Activated CD8-positive, alpha-beta memory T cell treated with anti-CD3 and anti-CD28 coated beads, Interleukin-2, amount 50 U/mL, for 4 hours (primary cell): Measurements from ENCODE around the gene NT5DC2.

Source experiments
- DNase-seq: peaks from one replicate; pipeline ENCODE4 v3.0.0-alpha.2; 2020

NT5DC2 gene

DNA sequence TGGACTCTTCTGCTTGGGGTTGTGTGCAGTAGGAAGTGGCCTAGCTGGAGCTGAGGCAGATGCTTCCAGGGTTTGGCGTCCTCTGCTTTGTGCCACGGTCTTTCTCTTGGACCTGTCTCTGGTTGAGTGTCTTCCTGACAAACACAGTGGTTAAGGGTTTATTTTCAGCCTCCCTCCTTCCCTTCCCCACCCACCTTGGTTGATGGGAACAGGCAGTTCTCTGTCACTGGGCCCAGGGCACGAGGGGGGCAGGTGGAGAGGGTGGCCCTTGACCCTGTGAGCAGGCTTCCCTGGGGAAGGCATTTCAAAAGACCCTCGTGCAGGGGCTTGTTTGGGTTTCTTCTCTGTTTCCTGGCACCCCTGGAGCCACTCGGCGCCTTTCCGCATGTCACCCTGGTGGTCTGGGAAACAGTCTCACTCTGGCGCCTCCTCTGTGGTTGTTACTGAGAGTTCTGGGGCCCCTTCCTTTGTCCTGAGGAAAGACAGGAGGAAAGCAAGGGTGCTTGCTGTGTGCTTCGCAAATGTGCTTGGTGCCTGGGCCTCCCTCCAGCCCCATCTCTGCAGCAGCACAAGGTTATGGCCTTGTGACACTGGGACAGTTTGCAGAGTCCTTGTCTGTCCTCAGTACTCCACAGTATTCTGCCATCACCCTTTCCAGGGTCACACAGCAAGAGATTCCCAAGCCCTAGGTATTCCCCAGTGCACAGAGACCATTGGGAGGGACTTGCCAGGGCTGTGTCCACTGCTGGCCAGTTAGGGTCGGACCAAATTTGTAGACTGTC lies 48.8 kb downstream of the NT5DC2 start:
- no peak for DNase-seq

GRCh38 chr3:52483577-52484381 lies 49.9 kb downstream of the NT5DC2 start:
- no peak for DNase-seq

DNA sequence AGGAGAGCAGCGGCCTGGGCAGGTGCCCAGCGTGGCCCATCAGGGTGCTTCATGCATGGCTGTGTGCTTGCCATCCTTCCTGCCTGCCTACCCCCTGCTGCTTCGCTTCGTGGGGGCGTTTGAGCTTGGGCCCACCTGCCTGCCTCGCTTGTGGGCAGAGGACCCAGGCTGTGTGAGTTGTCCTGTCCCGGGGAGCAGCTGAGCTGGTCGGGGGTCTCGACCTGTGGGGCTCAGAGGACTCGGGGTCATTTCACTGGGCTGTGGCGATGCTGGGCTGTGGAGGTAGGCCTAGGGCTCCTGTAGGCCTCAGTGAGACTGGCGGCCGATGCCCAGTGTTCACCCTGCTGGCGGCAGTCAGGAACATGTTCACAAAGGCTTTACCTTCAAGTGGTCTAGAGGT lies 50.6 kb downstream of the NT5DC2 start:
- no peak for DNase-seq

DNA sequence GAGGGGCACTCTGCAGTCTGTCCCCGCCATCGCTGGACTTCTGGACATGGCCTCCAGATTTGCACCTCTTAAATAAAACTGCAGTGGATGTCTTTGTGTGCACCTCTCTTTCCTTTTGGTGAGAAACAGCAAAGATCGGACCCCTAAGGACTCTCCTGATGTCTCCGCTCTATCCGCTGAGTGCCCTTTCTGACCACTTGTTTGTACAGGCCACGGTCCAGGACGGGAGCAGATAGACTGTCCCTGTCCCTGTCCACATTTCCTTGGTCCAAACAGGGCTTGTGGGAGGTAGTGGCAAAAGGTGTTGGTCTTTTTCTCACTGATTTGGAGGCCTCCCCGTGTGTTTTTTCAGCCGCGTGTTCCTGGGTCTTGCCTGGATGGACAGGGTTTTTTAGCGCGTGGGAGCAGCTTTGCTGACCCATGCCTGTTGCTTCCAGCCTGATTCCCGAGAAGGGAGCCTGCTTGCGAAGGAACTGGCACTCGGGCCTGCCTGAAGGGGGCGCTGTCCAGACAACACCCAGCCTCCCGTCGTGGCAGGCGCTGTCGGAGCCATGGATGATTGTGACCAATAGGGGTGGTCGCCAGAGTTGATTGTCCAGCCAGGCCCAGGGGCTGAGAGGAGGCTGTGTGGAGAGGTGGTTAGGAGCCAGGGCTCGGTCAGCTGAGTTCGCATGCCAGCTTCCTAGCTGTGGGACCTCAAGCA lies 51.7 kb downstream of the NT5DC2 start:
- no peak for DNase-seq

- no peak for DNase-seq
These were observed 52.6 kb downstream of the NT5DC2 start for GRCh38 chr3:52480768-52481715.

- no peak for DNase-seq
These were observed 53.6 kb downstream of the NT5DC2 start for GRCh38 chr3:52479877-52480575.

GRCh38 chr3:52479037-52479876 lies 54.4 kb downstream of the NT5DC2 start:
- DNase-seq: no peak

DNA sequence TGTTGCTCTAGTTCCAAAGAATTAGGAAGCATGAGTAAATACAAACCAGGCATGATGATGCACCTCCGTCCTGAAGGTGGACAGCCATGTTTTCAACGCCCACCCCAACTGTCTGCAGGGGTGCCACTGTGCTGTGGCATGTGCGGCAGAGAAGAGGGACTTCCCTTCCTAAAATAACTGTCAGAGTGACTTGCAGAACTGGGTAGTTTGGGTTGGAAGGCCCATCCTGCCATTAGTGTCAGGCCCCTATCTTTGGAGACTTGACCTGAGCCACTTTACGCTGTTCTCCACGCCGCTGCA lies 55.9 kb downstream of the NT5DC2 start:
- no peak for DNase-seq

- no peak for DNase-seq
These were observed 56.4 kb downstream of the NT5DC2 start for GRCh38 chr3:52477076-52477795.
